Ishikawa (cell line): ENCODE data around the gene HDHD3.

Experiments used
- FOXM1 ChIP-seq: IDR thresholded peaks from 2 replicates; pipeline ENCODE4 v1.6.1; 2012; ENCODE audit warnings: low read depth, borderline replicate concordance
- TCF12 ChIP-seq: IDR thresholded peaks from 2 replicates; pipeline ENCODE4 v1.6.1; 2012; ENCODE audit warnings: low read depth

DNA sequence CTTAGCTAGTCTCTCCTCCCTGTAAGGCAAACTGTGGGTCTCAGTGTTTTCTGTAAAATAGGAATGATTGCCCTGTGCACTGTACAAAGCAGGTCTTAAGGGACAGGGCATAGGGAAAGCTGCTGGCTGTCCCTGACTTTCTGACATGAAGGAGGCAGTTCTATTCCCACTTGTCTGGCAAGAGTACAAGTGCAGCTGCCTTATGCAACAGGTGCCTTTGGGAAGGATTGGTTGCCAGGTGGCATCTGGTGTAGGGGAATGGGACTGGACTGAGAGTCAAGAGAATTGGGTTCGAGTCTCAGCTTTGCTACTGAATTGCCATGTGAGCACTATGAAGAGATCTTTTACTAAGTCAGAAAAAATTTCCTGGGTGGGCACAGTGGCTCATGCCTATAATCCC lies 17.4 kb downstream of the HDHD3 start:
- no peak for TF ChIP-seq TCF12
- no peak for TF ChIP-seq FOXM1
